SK-N-MC (cell line): ENCODE measurements around the gene ERMAP.

Experiments
- DNase-seq: peaks from one replicate; pipeline ENCODE4 v3.0.0-alpha.2; 2011; ENCODE audit warnings: low read depth, low spot score
- H3K27ac ChIP-seq: fragments of 200-600 bp; sonication (generic); 2 replicates; pipeline ENCODE4 v1.5.1; 2016; ENCODE audit warnings: mixed run types
- H3K36me3 ChIP-seq: fragments of 200-600 bp; sonication (generic); 2 replicates; pipeline ENCODE4 v1.6.1; 2017; ENCODE audit warnings: antibody characterized with exemption, low read length, mixed read lengths; ENCODE audit not compliant: insufficient read depth
- H3K4me3 ChIP-seq: fragments of 200-600 bp; sonication (generic); 2 replicates; pipeline ENCODE4 v1.5.1; 2016
- H3K9ac ChIP-seq: fragments of 200-600 bp; sonication (generic); 2 replicates; pipeline ENCODE4 v1.8.0; 2017; ENCODE audit warnings: mixed run types, mixed read lengths; ENCODE audit not compliant: insufficient read length
- H3K9me3 ChIP-seq: fragments of 200-600 bp; sonication (generic); 2 replicates; pipeline ENCODE4 v1.6.1; 2017; ENCODE audit warnings: low read depth, mild to moderate bottlenecking, antibody characterized with exemption, low read length, moderate library complexity, mixed read lengths
- EZH2 ChIP-seq: fragments of 200-600 bp; sonication (generic); IDR thresholded peaks from one replicate; pipeline ENCODE4 v1.6.1; 2017; ENCODE audit warnings: antibody characterized with exemption
- FOXP2 ChIP-seq: optimal IDR thresholded peaks from 2 replicates; pipeline ENCODE3; 2011; ENCODE audit warnings: mild to moderate bottlenecking, moderate library complexity; ENCODE audit not compliant: insufficient read depth; ENCODE audit errors: extremely low read length, control extremely low read depth
- POLR2AphosphoS5 ChIP-seq: IDR thresholded peaks from 2 replicates; pipeline ENCODE4 v1.6.1; 2012; ENCODE audit warnings: mild to moderate bottlenecking, low read depth, low read length, borderline replicate concordance

Gene ERMAP

GRCh38 chr1:42845866-42846256 lies 28.9 kb downstream of the ERMAP start:
- H3K27ac ChIP-seq: no peak overlapping the region
- H3K36me3 ChIP-seq: peaks cover 20% of the 10 kb centered on the region
- peak overlapping the region; percentile 69 for H3K9ac ChIP-seq
- H3K9me3 ChIP-seq: no peaks in the 10 kb centered on the region
- DNase-seq: no peak
- TF ChIP-seq FOXP2: no peak
- TF ChIP-seq POLR2AphosphoS5: no peak
- TF ChIP-seq EZH2: no peak
- H3K4me3 ChIP-seq: peak overlapping the region; percentile 83

GRCh38 chr1:42846257-42847110 lies 29.6 kb downstream of the ERMAP start, which contains the start of gene ZNF691:
TSS of gene ZNF691 (plus strand) at chr1:42846613. CDS start at chr1:42849659, 3,046 bp downstream.
- Histone ChIP-seq H3K27ac (no peak within 1 kb of the TSS), H3K36me3 (peaks cover 26% of the 10 kb centered on the region), H3K9me3 (no peaks in the 10 kb centered on the region), H3K9ac (peak within 1 kb of the TSS; percentile 92), H3K4me3 (peak within 1 kb of the TSS; percentile 83)
- TF ChIP-seq FOXP2: no peak
- TF ChIP-seq POLR2AphosphoS5: peak; percentile 91
- DNase-seq: peak; percentile 92

- H3K36me3 ChIP-seq: peaks cover 31% of the 10 kb centered on the region
- H3K9ac ChIP-seq: peak overlapping the region; percentile 92
- peak overlapping the region; percentile 83 for H3K4me3 ChIP-seq
- TF ChIP-seq EZH2 (no peak), POLR2AphosphoS5 (no peak), FOXP2 (no peak)
- H3K27ac ChIP-seq: no peak overlapping the region
- no peaks in the 10 kb centered on the region for H3K9me3 ChIP-seq
- DNase-seq: no peak
Measured at GRCh38 chr1:42847111-42847595, 30.2 kb downstream of the ERMAP start.

- Histone ChIP-seq H3K36me3 (peaks cover 31% of the 10 kb centered on the region), H3K9ac (peak overlapping the region; percentile 92), H3K4me3 (peak overlapping the region; percentile 83), H3K9me3 (no peaks in the 10 kb centered on the region), H3K27ac (no peak overlapping the region)
- TF ChIP-seq POLR2AphosphoS5 (no peak), EZH2 (no peak), FOXP2 (no peak)
- DNase-seq: no peak
Measured at GRCh38 chr1:42847721-42848460, 31.0 kb downstream of the ERMAP start.

GRCh38 chr1:42848823-42849537 lies 32.1 kb downstream of the ERMAP start:
- Histone ChIP-seq H3K9ac (no peak overlapping the region), H3K9me3 (no peaks in the 10 kb centered on the region), H3K27ac (no peak overlapping the region), H3K4me3 (no peak overlapping the region), H3K36me3 (peaks cover 31% of the 10 kb centered on the region)
- DNase-seq: no peak
- TF ChIP-seq FOXP2 (no peak), POLR2AphosphoS5 (no peak), EZH2 (no peak)

GRCh38 chr1:42849944-42850343 lies 33.0 kb downstream of the ERMAP start:
- H3K9ac ChIP-seq: no peak overlapping the region
- TF ChIP-seq EZH2 (no peak), POLR2AphosphoS5 (no peak), FOXP2 (no peak)
- no peak overlapping the region for H3K4me3 ChIP-seq
- H3K27ac ChIP-seq: no peak overlapping the region
- peaks cover 31% of the 10 kb centered on the region for H3K36me3 ChIP-seq
- H3K9me3 ChIP-seq: no peaks in the 10 kb centered on the region
- DNase-seq: no peak

GRCh38 chr1:42851420-42851819 lies 34.5 kb downstream of the ERMAP start:
- H3K9ac ChIP-seq: no peak overlapping the region

GRCh38 chr1:42851960-42852607 lies 35.2 kb downstream of the ERMAP start:
- TF ChIP-seq FOXP2 (no peak), EZH2 (no peak), POLR2AphosphoS5 (no peak)
- Histone ChIP-seq H3K9ac (no peak overlapping the region), H3K4me3 (no peak overlapping the region), H3K27ac (no peak overlapping the region), H3K9me3 (no peaks in the 10 kb centered on the region), H3K36me3 (peaks cover 31% of the 10 kb centered on the region)
- DNase-seq: no peak

More at GRCh38 chr1:42851420-42851819, 34.5 kb downstream of the ERMAP start:
- Histone ChIP-seq H3K4me3 (no peak overlapping the region), H3K9me3 (no peaks in the 10 kb centered on the region), H3K36me3 (peaks cover 31% of the 10 kb centered on the region), H3K27ac (no peak overlapping the region)
- TF ChIP-seq FOXP2: no peak
- no peak for DNase-seq
